ENCODE results near the gene PLEKHF1. TPM values are rescaled to one million over a fixed set of nuclear protein-coding genes. Genes with fewer than 3 reads are reported as not detected.
"Not testable (repeated sequence)": the region's sequence is repeated elsewhere in the genome, so short reads cannot be mapped to it uniquely, and the experiment has no call there.

PLEKHF1 gene
- total and polyA plus RNA-seq, 11 donors, result 7.8 to 46.1 (median 18.0) TPM

DNA sequence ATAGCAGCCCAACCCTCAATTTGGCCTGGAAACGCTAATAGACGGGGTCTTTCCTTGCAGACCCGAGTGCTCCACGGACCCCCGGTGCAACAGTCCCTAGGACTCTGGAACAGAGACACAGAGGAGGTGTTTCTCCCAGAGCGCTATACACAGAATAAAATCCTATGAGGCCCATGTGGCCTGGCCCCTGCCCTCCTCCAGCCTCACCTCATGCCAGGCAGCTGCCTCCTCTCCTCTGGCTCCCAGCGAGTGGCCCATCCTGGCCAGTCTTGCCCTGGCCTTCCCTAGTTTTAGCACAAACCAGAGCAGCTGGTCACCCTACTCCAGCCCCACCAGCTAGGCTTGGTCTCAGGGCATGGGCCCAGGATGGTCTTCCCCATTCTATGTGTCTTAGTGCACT is 38.9 kb upstream of the PLEKHF1 start:
- peaks cover 0 to 7% (median 0%) of the 10 kb centered on the region in 12 donors for H3K4me1 ChIP-seq
- DNase-seq (no peak), ATAC-seq (no peak)
- H3K4me3 ChIP-seq, result no peak overlapping the region
- no peaks in the 10 kb centered on the region for H3K36me3 ChIP-seq
- H3K9me3 ChIP-seq, result no peaks in the 10 kb centered on the region
- TF ChIP-seq POLR2A (IDR thresholded peaks at IDR 0.05) (no peak), CTCF (IDR thresholded peaks at IDR 0.05) (no peak)
- H3K27me3 ChIP-seq, result peaks cover 0 to 10% (median 0%) of the 10 kb centered on the region in 9 donors
- H3K27ac ChIP-seq, result no peak overlapping the region
- intact Hi-C loops (cut with DNase I), result no loop called here
- 92 to 94% (median 93%) methylated on average over 7 of the region's 7 CpGs for WGBS, 4 donors

- H3K4me3 ChIP-seq; H3K27me3 ChIP-seq; DNase-seq; H3K27ac ChIP-seq; intact Hi-C loops (cut with DNase I); H3K9me3 ChIP-seq; H3K36me3 ChIP-seq; H3K4me1 ChIP-seq; ATAC-seq: not testable (repeated sequence)
- 82 to 89% (median 86%) methylated on average over 9 of the region's 9 CpGs for WGBS, 4 donors
These were observed 38.4 kb upstream of the PLEKHF1 start for GRCh38 chr19:29626832-29627231.

DNA sequence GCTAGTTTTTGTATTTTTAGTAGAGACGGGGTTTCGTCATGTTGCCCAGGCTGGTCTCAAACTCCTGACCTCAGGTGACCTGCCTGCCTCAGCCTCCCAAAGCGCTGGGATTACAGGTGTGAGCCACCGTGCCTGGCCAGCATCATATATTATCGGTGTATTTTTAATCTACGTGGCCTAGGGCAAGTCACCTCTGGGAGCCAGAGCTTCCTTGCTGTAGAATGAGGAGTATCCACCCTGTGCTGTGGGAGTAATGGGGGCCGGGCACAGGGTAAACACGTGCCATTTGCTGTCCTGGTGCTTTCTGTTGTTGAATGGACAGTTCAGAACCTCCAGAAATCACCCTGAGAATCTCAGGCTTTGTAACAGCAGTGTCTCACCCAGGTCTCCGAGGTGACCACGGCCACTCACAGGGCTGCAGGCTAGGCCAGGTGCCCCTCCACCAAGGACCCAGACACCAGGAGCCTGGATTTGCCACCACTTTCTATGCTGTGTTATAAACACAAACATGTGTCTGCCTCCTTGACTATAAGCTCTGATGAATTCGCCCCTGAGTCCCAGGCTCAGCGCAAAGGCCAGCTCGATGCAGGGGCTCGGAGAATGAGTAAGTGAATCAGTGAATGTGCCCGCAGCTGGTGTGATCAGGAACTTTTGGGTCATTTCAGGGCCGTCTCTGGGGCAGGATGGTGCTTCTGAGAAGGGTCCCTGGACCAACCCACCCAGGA is 36.4 kb upstream of the PLEKHF1 start:
- H3K4me1 ChIP-seq, result no peaks in the 10 kb centered on the region
- DNase-seq, result no peak
- H3K27ac ChIP-seq, result no peak overlapping the region
- no peak overlapping the region for H3K4me3 ChIP-seq
- TF ChIP-seq CTCF (IDR thresholded peaks at IDR 0.05), result no peak
- TF ChIP-seq POLR2A (IDR thresholded peaks at IDR 0.05), result no peak
- intact Hi-C loops (cut with DNase I), result no loop called here
- peaks cover 0 to 3% (median 0%) of the 10 kb centered on the region in 12 donors for H3K9me3 ChIP-seq
- H3K36me3 ChIP-seq, result no peaks in the 10 kb centered on the region
- WGBS, 4 donors, result 90 to 95% (median 92%) methylated on average over 10 to 16 of the region's 16 CpGs
- no peaks in the 10 kb centered on the region for H3K27me3 ChIP-seq
- ATAC-seq, result no peak

DNA sequence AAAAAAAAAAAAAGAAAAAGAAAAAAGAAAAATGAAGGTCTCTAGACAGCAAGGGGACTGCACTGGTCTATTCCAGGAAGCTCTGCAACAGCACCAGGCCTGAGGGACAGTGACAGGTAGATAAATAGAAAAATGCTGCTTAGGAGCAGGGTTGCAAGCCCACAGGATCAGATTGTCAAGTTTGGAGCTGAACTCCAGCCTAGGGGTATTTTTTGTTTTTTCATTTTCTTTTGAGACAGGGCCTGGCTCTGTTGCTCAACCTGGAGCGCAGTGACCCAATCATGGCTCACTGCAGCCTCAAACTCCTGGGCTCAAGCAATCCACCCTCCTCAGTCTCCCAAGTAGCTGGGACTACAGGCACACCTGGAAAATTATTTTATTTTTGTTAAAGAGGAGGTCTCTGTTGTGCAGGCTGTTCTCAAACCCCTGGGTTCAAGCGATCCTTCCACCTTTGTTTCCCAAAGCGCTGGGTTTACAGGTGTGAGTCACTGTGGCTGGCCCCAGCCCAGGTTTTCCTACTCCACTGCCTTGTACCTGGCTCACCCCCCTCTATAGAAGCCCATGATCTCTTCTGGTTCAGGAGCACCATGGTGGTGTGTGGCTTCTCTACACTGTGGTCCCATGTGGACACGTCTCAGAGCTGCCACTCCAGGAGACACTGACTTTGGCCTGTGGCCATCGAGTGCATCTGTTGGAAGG is 35.3 kb upstream of the PLEKHF1 start:
- TF ChIP-seq POLR2A (IDR thresholded peaks at IDR 0.05) (no peak), CTCF (IDR thresholded peaks at IDR 0.05) (no peak)
- intact Hi-C loops (cut with DNase I), result no loop called here
- H3K36me3 ChIP-seq, result no peaks in the 10 kb centered on the region
- peaks cover 0 to 6% (median 0%) of the 10 kb centered on the region in 12 donors for H3K9me3 ChIP-seq
- 83 to 90% (median 85%) methylated on average over 5 of the region's 5 CpGs for WGBS, 4 donors
- ATAC-seq, result no peak
- no peak overlapping the region for H3K27ac ChIP-seq
- DNase-seq, result no peak
- no peaks in the 10 kb centered on the region for H3K27me3 ChIP-seq
- no peak overlapping the region for H3K4me3 ChIP-seq
- H3K4me1 ChIP-seq, result no peaks in the 10 kb centered on the region
